Measurements from ENCODE around the gene NINJ2. TPM values are rescaled to one million over a fixed set of nuclear protein-coding genes. Genes with fewer than 3 reads are reported as not detected.

The NINJ2 gene
- total and polyA plus RNA-seq, 10 of the 15 experiments (the other 5 are each of a cell fraction or from before 2014, with no cell fraction given): 8.9 to 51.6 (median 21.3) TPM

DNA sequence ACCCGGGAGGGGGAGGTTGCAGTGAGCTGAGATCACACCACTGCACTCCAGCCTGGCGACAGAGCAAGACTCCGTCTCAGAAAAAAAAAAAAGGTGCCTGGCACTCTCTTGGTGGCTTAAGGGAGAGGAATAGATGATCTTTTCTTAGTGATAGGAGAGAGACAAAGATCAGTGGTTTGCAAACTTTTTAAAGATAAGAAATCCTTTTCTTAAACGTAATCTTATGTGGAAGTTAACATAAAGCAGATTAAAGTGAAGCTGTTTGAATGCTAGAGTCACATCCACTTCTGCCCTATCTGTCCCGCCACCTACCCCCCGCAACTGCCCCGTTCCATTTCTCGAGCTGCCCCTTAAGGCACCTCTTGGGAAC, 6.3 kb upstream of the NINJ2 start:
- H2AFZ ChIP-seq (ENCODE audit: control insufficient read depth, low read depth, low read length): no peak overlapping the region
- H3K4me2 ChIP-seq (ENCODE audit: control insufficient read depth, insufficient read depth): no peak overlapping the region
- BruUV-seq (replicated peaks): no TSS peak
- H3K9me3 ChIP-seq (replicated peaks; ENCODE audit: control insufficient read depth, insufficient read depth, low read length): no peaks in the 10 kb centered on the region
- TF ChIP-seq SP1 (IDR thresholded peaks at IDR 0.05; ENCODE audit: low read depth, low read length) (no peak), FOS (IDR thresholded peaks at IDR 0.05; ENCODE audit: borderline replicate concordance, extremely low read depth, insufficient read length) (no peak), TAF1 (IDR thresholded peaks at IDR 0.05; ENCODE audit: borderline replicate concordance, low read depth, low read length) (no peak), NBN (IDR thresholded peaks at IDR 0.05) (0 out of 2 replicates have a peak, but pooled peaks have one; percentile 13), MYC (IDR thresholded peaks at IDR 0.05; ENCODE audit: insufficient read depth, insufficient read length, insufficient replicate concordance, low read length, severe bottlenecking) (no peak)
- TF ChIP-seq, protein P1, sequence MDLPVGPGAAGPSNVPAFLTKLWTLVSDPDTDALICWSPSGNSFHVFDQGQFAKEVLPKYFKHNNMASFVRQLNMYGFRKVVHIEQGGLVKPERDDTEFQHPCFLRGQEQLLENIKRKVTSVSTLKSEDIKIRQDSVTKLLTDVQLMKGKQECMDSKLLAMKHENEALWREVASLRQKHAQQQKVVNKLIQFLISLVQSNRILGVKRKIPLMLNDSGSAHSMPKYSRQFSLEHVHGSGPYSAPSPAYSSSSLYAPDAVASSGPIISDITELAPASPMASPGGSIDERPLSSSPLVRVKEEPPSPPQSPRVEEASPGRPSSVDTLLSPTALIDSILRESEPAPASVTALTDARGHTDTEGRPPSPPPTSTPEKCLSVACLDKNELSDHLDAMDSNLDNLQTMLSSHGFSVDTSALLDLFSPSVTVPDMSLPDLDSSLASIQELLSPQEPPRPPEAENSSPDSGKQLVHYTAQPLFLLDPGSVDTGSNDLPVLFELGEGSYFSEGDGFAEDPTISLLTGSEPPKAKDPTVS (IDR thresholded peaks at IDR 0.05; ENCODE audit: low read depth, low read length): no peak
- no peak for FAIRE-seq
- DNase-seq (ENCODE audit: low read depth, low spot score): no peak
- H3K79me2 ChIP-seq (ENCODE audit: control insufficient read depth, insufficient read depth, low read length): no peaks in the 10 kb centered on the region
- peak overlapping the region; percentile 87 for H3K27ac ChIP-seq (ENCODE audit: control insufficient read depth, insufficient read depth)
- H3K4me1 ChIP-seq (ENCODE audit: control insufficient read depth, insufficient read depth, low read length): peaks cover 79% of the 10 kb centered on the region
- no peak for ATAC-seq
- no peak overlapping the region for H3K4me3 ChIP-seq
- WGBS (ENCODE audit: insufficient coverage, insufficient replicate concordance, low lambda C conversion rate, missing lambda C conversion rate): 91% methylated on average over 8 of the region's 8 CpGs
- in situ Hi-C loops (cut with MboI): no loop called here
- ChIA-PET CTCF (interaction anchor here (1.0 to 4.6 kb wide), 10 partner anchors 8 to 142 kb away, joined by 3 to 63 read pairs (median 5); partner anchors contain the start of gene WNK1), POLR2A (interaction anchor here (1.5 to 5.4 kb wide), 6 partner anchors 8 to 82 kb away, joined by 6 to 79 read pairs (median 44); partner anchors contain the start of gene WNK1), SMC1A (ENCODE audit: uncharacterized antibody, unreplicated experiment) (interaction anchor here (0.7 to 6.6 kb wide), 21 partner anchors 8 to 141 kb away, joined by 3 to 87 read pairs (median 15); partner anchors contain the start of gene WNK1), RAD21 (ENCODE audit: unreplicated experiment) (interaction anchor here (0.9 to 15.9 kb wide), 16 partner anchors 8 to 145 kb away, joined by 3 to 396 read pairs (median 15); partner anchors contain the start of gene WNK1)
- intact Hi-C loops (cut with micrococcal nuclease; ENCODE audit: unreplicated experiment): loop anchor here (1.0 kb wide), 1 partner anchor 27 kb away; no protein-coding TSS in a partner anchor
- no peaks in the 10 kb centered on the region for H3K36me3 ChIP-seq (ENCODE audit: control insufficient read depth in 2 of 2, insufficient read depth in 2 of 2, low read length in 1 of 2)
- no peak overlapping the region for H3K9ac ChIP-seq (ENCODE audit: control insufficient read depth, insufficient read depth, low read length)
- no peaks in the 10 kb centered on the region for H3K27me3 ChIP-seq (replicated peaks in 1 of 2; ENCODE audit: control insufficient read depth in 2 of 2, insufficient read depth in 2 of 2, low read length in 1 of 2)
- H4K20me1 ChIP-seq (ENCODE audit: control insufficient read depth, insufficient read depth): no peaks in the 10 kb centered on the region

All from GM12878 (cell line).